K562 (cell line): ENCODE results near the gene SNX15. TPM values are rescaled to one million over a fixed set of nuclear protein-coding genes. Genes with fewer than 3 reads are reported as not detected.

ENCODE experiments used
- BMI1 ChIP-seq: fragments of 150-350 bp; IDR thresholded peaks from 2 replicates; pipeline ENCODE4 v1.6.1; 2014; ENCODE audit warnings: low read length
- BRD4 ChIP-seq: fragments of 200-600 bp; sonication (generic); IDR thresholded peaks from 2 replicates; pipeline ENCODE4 v1.6.1; 2017; ENCODE audit warnings: inconsistent platforms
- CTCF ChIP-seq, 3 experiments: IDR thresholded peaks in 2 of 3; conservative IDR thresholded peaks in 1 of 3; 2 replicates each; pipeline ENCODE4 v1.5.1; 2011 to 2012; ENCODE audit warnings: low read length in 3 of 3, mild to moderate bottlenecking in 3 of 3, control low read depth in 2 of 3, improper control_type of control experiment in 1 of 3, inconsistent platforms in 1 of 3, low read depth in 1 of 3, mixed read lengths in 1 of 3, moderate library complexity in 1 of 3; ENCODE audit not compliant: insufficient read depth in 2 of 3
- EHMT2 ChIP-seq: fragments of 450-650 bp; IDR thresholded peaks from 2 replicates; pipeline ENCODE4 v1.6.1; 2018; ENCODE audit warnings: antibody characterized with exemption
- HDAC1 ChIP-seq, 2 experiments: fragments of 450-650 bp; IDR thresholded peaks; 2 replicates each; pipeline ENCODE4 v1.6.1; 2016 to 2017; ENCODE audit warnings: inconsistent platforms in 1 of 2, mild to moderate bottlenecking in 1 of 2, moderate library complexity in 1 of 2
- HDGF ChIP-seq: fragments of 450-650 bp; IDR thresholded peaks from 2 replicates; pipeline ENCODE4 v1.6.1; 2016
- SPI1 ChIP-seq: IDR thresholded peaks from 2 replicates; pipeline ENCODE4 v1.6.1; 2011; ENCODE audit warnings: low read depth, low read length, control low read depth, borderline replicate concordance
- TCF3 ChIP-seq: sonication (generic); formaldehyde crosslinking; IDR thresholded peaks from 2 replicates; pipeline ENCODE4 v1.4.0; 2020; ENCODE audit warnings: mild to moderate bottlenecking, missing genetic modification reagents
- THRB ChIP-seq: fragments of 450-650 bp; formaldehyde crosslinking; conservative IDR thresholded peaks from 2 replicates; pipeline ENCODE4 v1.4.0; 2022; ENCODE audit warnings: mild to moderate bottlenecking, missing genetic modification characterization
- U2AF2 ChIP-seq: fragments of 200-400 bp; formaldehyde crosslinking; optimal IDR thresholded peaks from 2 replicates; pipeline ENCODE3; 2017; ENCODE audit warnings: low read depth, mild to moderate bottlenecking, low read length
- USF1 ChIP-seq: sonication (generic); formaldehyde crosslinking; IDR thresholded peaks from 2 replicates; pipeline ENCODE4 v1.9.0; 2022; ENCODE audit warnings: mild to moderate bottlenecking, missing genetic modification reagents
- VEZF1 ChIP-seq: fragments of 200-800 bp; sonication (Bioruptor generic); IDR thresholded peaks from 2 replicates; pipeline ENCODE4 v1.6.1; 2017; ENCODE audit warnings: missing genetic modification characterization, missing compliant biosample characterization
- XRCC4 ChIP-seq: IDR thresholded peaks from one replicate; pipeline ENCODE4 v1.6.1; 2011; ENCODE audit not compliant: insufficient read depth, insufficient read length; ENCODE audit errors: extremely low read depth
- ZNF445 ChIP-seq: fragments of 250-450 bp; sonication (Bioruptor Pico); IDR thresholded peaks from 2 replicates; pipeline ENCODE4 v1.4.0; 2020; ENCODE audit warnings: low read depth, mild to moderate bottlenecking, moderate library complexity
- polyA plus RNA-seq, 8 experiments: library from polyadenylated mRNA; depleted of rRNA in 4 of 8; stranded (reverse) in 5 of 8; unstranded in 3 of 8; fragments of >200 nt; fragmentation: Nextera tagmentation in 2 of 8; fragmentation: Illumina TruSeq in 1 of 8; extraction: Ambion mirVana in 2 of 8; extraction: Trizol in 1 of 8; gene quantifications; 2 replicates each; pipeline versions ENCODE4 v1.2.1 to v1.2.3, GENCODE V29; 2011 to 2014; ENCODE audit warnings: inconsistent platforms in 1 of 8, missing spikeins in 1 of 8
- total RNA-seq, 7 experiments: library from RNA; depleted of rRNA in 6 of 7; stranded (reverse); fragments of >200 nt in 6 of 7; fragmentation: Illumina TruSeq in 2 of 7; extraction: Trizol in 2 of 7; gene quantifications; 2 replicates each; pipeline versions ENCODE4 v1.2.1 to v1.2.3, GENCODE V29; 2011 to 2021; ENCODE audit warnings: low replicate concordance in 1 of 7
- TF ChIP-seq, protein P1 (sequence below): fragments of 450-650 bp; IDR thresholded peaks from one replicate; pipeline ENCODE4 v1.6.1; 2018; ENCODE audit warnings: mild to moderate bottlenecking, moderate library complexity; ENCODE audit not compliant: partially characterized antibody
- TF ChIP-seq, protein P2 (sequence below): fragments of 250-450 bp; sonication (Bioruptor Pico); IDR thresholded peaks from 2 replicates; pipeline ENCODE4 v1.8.0; 2022; ENCODE audit warnings: moderate library complexity, mild to moderate bottlenecking, inconsistent platforms
- TF ChIP-seq, protein P3 (sequence below), 2 experiments: fragments of 450-650 bp in 1 of 2; sonication (generic) in 1 of 2; formaldehyde crosslinking in 1 of 2; IDR thresholded peaks in 1 of 2; conservative IDR thresholded peaks in 1 of 2; 2 replicates each; pipeline versions ENCODE4 v1.6.1 to v1.8.1; 2016 to 2023; ENCODE audit warnings: mild to moderate bottlenecking in 2 of 2, moderate library complexity in 2 of 2, inconsistent platforms in 1 of 2, missing genetic modification reagents in 1 of 2

The SNX15 gene
- total and polyA plus RNA-seq, 9 of the 15 experiments (the other 6 are each of a cell fraction or from before 2014, with no cell fraction given): 1.8 to 27.8 (median 15.2) TPM

DNA sequence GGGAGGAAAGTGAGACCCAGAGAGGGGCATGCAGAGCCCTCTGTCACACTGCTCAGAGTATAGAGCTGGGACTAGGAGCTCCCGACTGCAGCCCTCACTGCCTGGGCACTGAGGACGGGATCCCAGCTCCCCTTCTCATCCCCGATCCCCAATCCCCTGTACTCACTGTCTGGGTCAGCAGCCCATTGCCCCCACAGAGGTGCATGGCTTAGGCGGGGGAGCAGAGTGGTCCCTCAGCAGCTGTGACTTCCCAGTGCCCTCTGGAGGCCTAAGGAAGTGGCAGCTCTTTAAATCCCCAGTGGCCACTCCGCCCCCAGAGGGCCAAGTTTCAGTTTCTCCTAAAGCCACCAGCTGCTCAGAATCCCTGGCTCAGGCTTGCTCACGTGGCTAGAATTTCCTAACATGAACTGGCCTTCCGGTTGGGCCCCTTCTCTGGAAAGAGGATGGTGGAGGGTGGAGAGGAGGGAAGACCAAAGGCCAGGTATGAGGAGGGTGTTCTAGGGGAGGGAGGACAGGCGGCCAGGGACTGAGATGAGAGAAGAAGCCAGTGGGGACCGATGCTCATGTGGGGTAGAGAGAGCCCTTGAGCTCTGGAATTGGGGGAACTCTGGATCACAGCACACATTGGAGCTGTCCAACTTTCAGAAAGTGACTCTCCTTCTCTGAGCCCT, 30.4 kb upstream of the SNX15 start, which contains the start of gene BATF2 (continued):
- peak in 1 of 2 experiments; percentile 91; a peak in 2 of 4 replicates for TF ChIP-seq HDAC1 (IDR thresholded peaks at IDR 0.05)
- TF ChIP-seq TCF3 (CRISPR knock-in tag): peak; percentile 27; the same call in 1 of the 2 replicates
- 0 out of 2 replicates have a peak, but pooled peaks have one; percentile 44 for TF ChIP-seq BRD4
- TF ChIP-seq USF1 (CRISPR knock-in tag): peak; percentile 87
- TF ChIP-seq BMI1: no peak
- no peak for TF ChIP-seq U2AF2
- TF ChIP-seq THRB (CRISPR knock-in tag): 0 out of 2 replicates have a peak, but pooled peaks have one; percentile 72
- TF ChIP-seq EHMT2: peak; percentile 82
- TF ChIP-seq ZNF445 (CRISPR knock-in tag): no peak
- TF ChIP-seq, protein P1, sequence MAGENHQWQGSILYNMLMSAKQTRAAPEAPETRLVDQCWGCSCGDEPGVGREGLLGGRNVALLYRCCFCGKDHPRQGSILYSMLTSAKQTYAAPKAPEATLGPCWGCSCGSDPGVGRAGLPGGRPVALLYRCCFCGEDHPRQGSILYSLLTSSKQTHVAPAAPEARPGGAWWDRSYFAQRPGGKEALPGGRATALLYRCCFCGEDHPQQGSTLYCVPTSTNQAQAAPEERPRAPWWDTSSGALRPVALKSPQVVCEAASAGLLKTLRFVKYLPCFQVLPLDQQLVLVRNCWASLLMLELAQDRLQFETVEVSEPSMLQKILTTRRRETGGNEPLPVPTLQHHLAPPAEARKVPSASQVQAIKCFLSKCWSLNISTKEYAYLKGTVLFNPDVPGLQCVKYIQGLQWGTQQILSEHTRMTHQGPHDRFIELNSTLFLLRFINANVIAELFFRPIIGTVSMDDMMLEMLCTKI: no peak
- peak; percentile 47; the same call in 1 of the 2 replicates for TF ChIP-seq HDGF
- peak; percentile 46; the same call in 1 of the 2 replicates for TF ChIP-seq SPI1
- TF ChIP-seq XRCC4: no peak
- TF ChIP-seq CTCF (IDR thresholded peaks at IDR 0.05 in 2 of 3, conservative IDR thresholded peaks at IDR 0.05 in 1 of 3; ENCODE audit: insufficient read depth in 2 of 3, low read depth in 1 of 3, low read length in 3 of 3): peak; percentile 80 to 97 (median 97)
- TF ChIP-seq, protein P2, sequence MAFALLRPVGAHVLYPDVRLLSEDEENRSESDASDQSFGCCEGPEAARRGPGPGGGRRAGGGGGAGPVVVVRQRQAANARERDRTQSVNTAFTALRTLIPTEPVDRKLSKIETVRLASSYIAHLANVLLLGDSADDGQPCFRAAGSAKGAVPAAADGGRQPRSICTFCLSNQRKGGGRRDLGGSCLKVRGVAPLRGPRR (CRISPR knock-in tag): no peak
- TF ChIP-seq, protein P3, sequence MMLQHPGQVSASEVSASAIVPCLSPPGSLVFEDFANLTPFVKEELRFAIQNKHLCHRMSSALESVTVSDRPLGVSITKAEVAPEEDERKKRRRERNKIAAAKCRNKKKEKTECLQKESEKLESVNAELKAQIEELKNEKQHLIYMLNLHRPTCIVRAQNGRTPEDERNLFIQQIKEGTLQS (IDR thresholded peaks at IDR 0.05): no peak
- TF ChIP-seq, protein P3 (CRISPR knock-in tag; conservative IDR thresholded peaks at IDR 0.05): no peak
- TF ChIP-seq VEZF1 (CRISPR knock-in tag): peak; percentile 75
